ENCODE measurements around the gene PEAK1. TPM values are rescaled to one million over a fixed set of nuclear protein-coding genes. Genes with fewer than 3 reads are reported as not detected.

Gene PEAK1
- total RNA-seq, 2 donors from 2014 or later: 44.2 to 59.8 TPM

DNA sequence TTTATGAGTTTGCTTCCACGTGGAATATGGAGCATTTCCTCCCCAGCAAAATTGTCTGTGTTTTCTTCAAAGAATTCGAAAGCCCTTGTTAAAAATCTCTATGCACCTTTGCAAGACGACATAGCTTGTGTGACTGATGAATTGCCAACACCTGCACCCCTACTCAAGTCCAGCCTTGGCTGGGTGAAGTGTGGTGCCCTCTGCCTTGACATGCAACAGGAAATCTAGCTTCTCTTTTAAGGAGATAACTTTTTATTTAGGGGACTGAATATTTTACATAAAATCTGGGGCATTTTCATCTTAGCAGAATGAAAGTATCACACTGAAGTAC lies 1.4 kb upstream of the PEAK1 start:
- H3K4me3 ChIP-seq: peak overlapping the region; percentile 78 to 96
- H3K27ac ChIP-seq: peak overlapping the region; percentile 95 to 98
- no peak for DNase-seq (ENCODE audit: low spot score)
- H3K4me1 ChIP-seq: peaks cover 0 to 50% of the 10 kb centered on the region in 2 donors
- no peaks in the 10 kb centered on the region for H3K9me3 ChIP-seq
- H3K36me3 ChIP-seq: no peaks in the 10 kb centered on the region
- H3K27me3 ChIP-seq: no peaks in the 10 kb centered on the region
- TF ChIP-seq, protein P1, sequence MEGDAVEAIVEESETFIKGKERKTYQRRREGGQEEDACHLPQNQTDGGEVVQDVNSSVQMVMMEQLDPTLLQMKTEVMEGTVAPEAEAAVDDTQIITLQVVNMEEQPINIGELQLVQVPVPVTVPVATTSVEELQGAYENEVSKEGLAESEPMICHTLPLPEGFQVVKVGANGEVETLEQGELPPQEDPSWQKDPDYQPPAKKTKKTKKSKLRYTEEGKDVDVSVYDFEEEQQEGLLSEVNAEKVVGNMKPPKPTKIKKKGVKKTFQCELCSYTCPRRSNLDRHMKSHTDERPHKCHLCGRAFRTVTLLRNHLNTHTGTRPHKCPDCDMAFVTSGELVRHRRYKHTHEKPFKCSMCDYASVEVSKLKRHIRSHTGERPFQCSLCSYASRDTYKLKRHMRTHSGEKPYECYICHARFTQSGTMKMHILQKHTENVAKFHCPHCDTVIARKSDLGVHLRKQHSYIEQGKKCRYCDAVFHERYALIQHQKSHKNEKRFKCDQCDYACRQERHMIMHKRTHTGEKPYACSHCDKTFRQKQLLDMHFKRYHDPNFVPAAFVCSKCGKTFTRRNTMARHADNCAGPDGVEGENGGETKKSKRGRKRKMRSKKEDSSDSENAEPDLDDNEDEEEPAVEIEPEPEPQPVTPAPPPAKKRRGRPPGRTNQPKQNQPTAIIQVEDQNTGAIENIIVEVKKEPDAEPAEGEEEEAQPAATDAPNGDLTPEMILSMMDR (IDR thresholded peaks at IDR 0.05): no peak

DNA sequence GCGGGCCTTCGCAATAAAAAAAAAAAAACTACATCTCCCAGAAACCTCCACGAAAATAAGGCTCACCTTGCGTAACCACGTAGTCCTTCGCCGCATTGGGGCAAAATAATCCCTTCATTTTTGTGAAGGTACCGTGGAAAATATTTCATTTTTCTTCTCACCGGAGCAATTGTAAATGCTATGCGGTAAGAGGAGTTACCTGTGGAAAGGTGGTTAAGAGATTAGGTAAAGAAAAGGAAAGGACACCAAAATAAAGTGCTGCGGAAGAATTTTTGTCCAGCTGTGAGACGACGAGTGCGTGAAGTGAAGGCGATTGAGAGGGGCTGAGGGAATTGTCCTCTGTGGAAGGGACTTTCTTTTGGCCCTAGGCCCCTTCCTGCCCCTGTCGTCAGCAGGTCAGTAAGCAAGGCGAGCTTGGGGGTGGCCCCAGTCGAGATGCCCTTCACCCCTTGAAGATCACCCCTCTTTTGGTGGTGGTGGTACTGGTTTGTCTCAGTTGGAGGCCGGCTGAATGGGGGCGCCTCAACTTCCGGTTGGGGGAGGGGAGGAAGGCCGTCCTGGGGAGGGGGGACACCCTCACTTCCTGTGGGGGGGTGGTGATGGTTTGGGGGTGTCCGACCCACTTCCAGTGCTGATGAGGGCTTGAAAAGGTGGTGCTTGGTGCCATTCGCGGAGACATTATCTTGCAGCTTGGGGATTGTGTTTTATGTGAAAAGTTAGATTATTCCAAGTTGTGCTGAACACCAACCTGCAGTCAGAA lies 886 bp upstream of the PEAK1 start, which contains the start of gene HMG20A:
TSS of gene HMG20A (plus strand) at position 279 of the 760 bp plus-strand sequence. CDS start 37,520 bp downstream, outside the sequence.
- H3K9me3 ChIP-seq: no peaks in the 10 kb centered on the region
- no peak for DNase-seq (ENCODE audit: low spot score)
- TF ChIP-seq, protein P1 (IDR thresholded peaks at IDR 0.05): no peak
- peak within 1 kb of the TSS; percentile 95 to 98 for H3K27ac ChIP-seq
- H3K27me3 ChIP-seq: no peaks in the 10 kb centered on the region
- H3K4me1 ChIP-seq: peaks cover 0 to 51% of the 10 kb centered on the region in 2 donors
- peak within 1 kb of the TSS; percentile 78 to 96 for H3K4me3 ChIP-seq
- no peaks in the 10 kb centered on the region for H3K36me3 ChIP-seq

DNA sequence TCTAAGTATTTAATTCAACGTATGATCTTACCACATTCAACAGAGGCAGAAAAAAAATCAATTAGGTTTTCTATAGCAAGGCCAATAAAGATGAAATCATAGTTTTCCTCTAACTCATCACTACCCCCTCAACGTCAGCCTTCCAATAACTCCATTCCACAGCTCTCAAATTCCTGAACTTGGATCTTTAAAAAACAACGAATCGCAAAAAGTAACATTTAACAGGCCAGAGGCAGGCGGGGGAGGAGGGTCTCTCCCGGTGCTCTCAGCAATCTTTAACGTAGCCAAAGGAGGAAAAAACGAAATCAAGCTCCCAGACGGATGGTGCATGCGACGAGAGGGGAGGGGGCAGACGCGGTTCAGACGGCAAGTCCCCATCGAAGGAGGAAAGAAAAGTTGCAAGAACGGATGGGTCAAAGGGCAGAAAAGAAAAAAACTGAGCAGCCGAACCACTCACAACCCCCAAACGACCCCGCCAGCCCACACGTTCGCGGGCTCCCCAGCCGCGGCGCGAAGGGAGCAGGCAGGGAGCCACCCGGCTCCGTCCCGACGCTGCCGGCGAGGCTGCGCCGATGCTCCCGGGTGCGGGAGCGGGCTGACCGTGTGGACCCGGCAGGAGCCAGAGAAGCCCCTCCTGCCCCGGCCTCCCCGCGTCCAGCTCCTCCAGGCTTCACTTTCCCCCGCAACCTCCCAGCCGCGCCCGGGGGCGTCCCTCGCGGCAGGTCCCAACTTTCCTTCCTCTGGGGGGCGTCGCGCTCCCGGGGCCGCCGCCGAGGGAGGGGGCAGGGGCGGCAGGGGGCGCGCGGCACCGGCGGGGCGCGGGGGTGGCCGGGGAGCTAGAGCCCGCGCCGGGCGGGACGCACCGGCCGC lies 703 bp downstream of the PEAK1 start:
- H3K27me3 ChIP-seq: no peaks in the 10 kb centered on the region
- peak overlapping the region; percentile 78 to 96 for H3K4me3 ChIP-seq
- TF ChIP-seq, protein P1 (IDR thresholded peaks at IDR 0.05): peak; percentile 26 to 63
- H3K4me1 ChIP-seq: peaks cover 0 to 62% of the 10 kb centered on the region in 2 donors
- H3K27ac ChIP-seq: peak overlapping the region; percentile 95 to 98
- no peak for DNase-seq (ENCODE audit: low spot score)
- H3K9me3 ChIP-seq: no peaks in the 10 kb centered on the region
- no peaks in the 10 kb centered on the region for H3K36me3 ChIP-seq

DNA sequence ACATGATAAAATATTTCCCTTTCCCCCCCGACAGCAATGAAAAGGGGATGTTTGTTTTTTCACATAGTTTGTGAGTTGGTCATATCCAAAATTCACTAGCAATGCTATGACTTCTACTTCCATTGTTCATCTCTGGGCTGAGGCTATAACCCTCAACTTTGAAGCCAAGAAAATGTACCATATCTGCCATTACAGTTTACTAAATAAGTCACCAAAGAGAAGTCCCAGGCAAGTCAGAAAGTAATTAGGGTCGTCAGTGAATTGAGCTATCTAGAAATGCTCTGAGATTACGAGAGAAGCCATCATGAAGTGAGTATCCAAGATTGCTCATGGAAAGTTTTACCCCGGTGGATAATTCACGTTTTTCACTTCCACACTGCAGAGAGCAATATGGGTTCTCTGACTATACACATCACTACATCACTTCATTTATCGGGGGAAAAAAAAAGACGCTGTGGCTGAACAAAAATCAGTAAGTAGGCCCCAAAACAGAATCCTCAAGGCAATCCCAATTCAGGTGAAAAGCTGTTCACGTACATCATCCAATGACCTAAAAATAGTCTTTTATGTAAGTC lies 1.4 kb downstream of the PEAK1 start:
- Histone ChIP-seq H3K27ac (peak overlapping the region; percentile 95 to 98), H3K4me3 (peak overlapping the region; percentile 78 to 96), H3K27me3 (no peaks in the 10 kb centered on the region), H3K36me3 (no peaks in the 10 kb centered on the region), H3K4me1 (peaks cover 0 to 65% of the 10 kb centered on the region in 2 donors), H3K9me3 (no peaks in the 10 kb centered on the region)
- DNase-seq (ENCODE audit: low spot score): no peak
- TF ChIP-seq, protein P1 (IDR thresholded peaks at IDR 0.05): no peak

DNA sequence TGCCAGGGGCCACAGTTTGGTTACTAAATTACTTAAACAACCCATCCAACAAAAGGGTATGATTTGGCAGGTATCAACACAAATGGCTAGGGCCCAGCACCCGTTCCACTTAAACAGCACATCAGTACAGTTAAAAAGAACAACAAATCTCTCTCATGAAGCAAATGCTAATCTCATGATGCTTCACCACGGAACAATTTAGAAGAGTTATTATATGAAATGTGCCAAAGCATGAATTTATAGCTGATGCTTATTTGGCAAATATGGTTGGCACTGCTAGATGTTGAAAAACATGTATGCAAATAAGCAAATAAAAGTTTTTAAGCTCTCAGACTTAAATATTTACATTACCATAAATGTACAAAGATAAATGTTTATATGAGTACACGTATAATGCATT lies 2.3 kb downstream of the PEAK1 start:
- Histone ChIP-seq H3K9me3 (no peaks in the 10 kb centered on the region), H3K4me3 (no peak overlapping the region), H3K27ac (peak overlapping the region; percentile 95 to 98), H3K27me3 (no peaks in the 10 kb centered on the region), H3K4me1 (peaks cover 0 to 67% of the 10 kb centered on the region in 2 donors), H3K36me3 (no peaks in the 10 kb centered on the region)
- DNase-seq (ENCODE audit: low spot score): no peak
- TF ChIP-seq, protein P1 (IDR thresholded peaks at IDR 0.05): no peak
